ENCODE data around the gene NOS1AP.

DNA sequence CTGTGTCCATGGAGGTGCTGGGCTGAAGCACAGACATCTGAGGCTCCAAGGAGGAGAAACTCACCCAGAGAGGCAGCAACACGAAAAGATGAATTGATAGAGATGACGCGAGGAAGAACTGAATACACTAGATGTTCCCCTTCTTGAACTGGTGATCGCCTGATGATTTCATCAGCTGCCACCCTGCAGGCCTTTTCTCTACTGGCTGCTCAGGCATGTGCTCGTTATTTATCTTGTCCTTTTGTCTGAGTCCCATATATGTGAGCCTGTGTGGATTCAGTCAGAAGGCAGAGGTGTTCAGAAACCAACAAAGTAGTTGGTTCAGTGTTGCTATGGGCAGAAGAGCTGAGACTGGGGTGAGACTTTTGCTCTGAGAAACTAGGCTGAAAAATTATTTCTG, 202.9 kb downstream of the NOS1AP start:
- TF ChIP-seq, protein P1, sequence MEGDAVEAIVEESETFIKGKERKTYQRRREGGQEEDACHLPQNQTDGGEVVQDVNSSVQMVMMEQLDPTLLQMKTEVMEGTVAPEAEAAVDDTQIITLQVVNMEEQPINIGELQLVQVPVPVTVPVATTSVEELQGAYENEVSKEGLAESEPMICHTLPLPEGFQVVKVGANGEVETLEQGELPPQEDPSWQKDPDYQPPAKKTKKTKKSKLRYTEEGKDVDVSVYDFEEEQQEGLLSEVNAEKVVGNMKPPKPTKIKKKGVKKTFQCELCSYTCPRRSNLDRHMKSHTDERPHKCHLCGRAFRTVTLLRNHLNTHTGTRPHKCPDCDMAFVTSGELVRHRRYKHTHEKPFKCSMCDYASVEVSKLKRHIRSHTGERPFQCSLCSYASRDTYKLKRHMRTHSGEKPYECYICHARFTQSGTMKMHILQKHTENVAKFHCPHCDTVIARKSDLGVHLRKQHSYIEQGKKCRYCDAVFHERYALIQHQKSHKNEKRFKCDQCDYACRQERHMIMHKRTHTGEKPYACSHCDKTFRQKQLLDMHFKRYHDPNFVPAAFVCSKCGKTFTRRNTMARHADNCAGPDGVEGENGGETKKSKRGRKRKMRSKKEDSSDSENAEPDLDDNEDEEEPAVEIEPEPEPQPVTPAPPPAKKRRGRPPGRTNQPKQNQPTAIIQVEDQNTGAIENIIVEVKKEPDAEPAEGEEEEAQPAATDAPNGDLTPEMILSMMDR (conservative IDR thresholded peaks at IDR 0.05; ENCODE audit: low read length) = no peak
- no peak for TF ChIP-seq EZH2phosphoT487 (IDR thresholded peaks at IDR 0.05; ENCODE audit: borderline replicate concordance, low read depth, low read length)

Measured in OCI-LY7 (cell line).